Measurements from ENCODE around the gene EPHB1. TPM values are rescaled to one million over a fixed set of nuclear protein-coding genes. Genes with fewer than 3 reads are reported as not detected.
"Not testable (repeated sequence)": the region's sequence is repeated elsewhere in the genome, so short reads cannot be mapped to it uniquely, and the experiment has no call there.

EPHB1 gene
- total RNA-seq, 1 donor from 2014 or later = 1.8 TPM

DNA sequence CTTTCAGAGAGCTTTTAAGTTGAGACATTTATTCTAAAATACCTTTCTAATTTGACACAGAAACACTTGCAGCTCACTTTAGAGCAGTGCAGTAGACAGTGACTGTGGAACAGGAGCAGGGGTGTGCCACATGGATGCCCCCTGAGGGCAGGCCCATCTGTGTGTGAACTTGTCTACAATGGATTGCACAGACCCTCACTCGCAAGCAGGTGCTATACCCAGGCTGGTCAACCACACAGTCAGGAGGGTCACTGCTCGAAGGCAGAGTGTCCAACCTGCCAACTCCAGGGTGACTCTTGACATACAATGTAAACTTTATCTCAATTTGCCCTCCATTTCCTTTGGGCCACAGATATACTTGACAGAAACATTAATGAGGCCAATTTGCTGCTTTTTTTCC is 437.2 kb downstream of the EPHB1 start:
- Mint-ChIP-seq H3K4me1 (ENCODE audit: low read depth) (peaks cover 3% of the 10 kb centered on the region), H3K36me3 (ENCODE audit: insufficient read depth) (peaks cover 4% of the 10 kb centered on the region), H3K4me3 (ENCODE audit: low read depth) (no peak overlapping the region), H3K27ac (no peak overlapping the region), H3K9me3 (ENCODE audit: low read depth) (peaks cover 5% of the 10 kb centered on the region), H3K27me3 (no peaks in the 10 kb centered on the region)
- no peak for DNase-seq (ENCODE audit: low spot score, unreplicated experiment)
- TF ChIP-seq CTCF (IDR thresholded peaks at IDR 0.05; ENCODE audit: unreplicated experiment) = no peak

DNA sequence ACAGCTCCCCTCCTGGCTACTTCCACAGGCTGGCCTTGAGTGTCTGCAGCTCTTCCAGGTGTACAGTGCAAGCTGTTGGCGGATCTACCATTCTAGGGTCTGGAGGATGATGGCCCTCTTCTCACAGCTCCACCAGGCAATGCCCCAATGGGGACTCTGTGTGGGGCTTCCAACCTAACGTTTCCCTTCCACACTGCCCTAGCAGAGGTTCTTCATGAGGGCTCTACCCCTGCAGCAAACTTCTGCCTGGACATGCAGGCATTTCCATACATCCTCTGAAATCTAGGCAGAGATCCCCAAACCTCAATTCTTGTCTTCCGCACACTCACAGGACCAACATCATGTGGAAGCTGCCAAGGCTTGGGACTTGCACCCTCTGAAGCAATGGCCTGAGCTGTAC is 438.4 kb downstream of the EPHB1 start:
- H3K27ac Mint-ChIP-seq; DNase-seq (ENCODE audit: low spot score, unreplicated experiment); H3K9me3 Mint-ChIP-seq (ENCODE audit: low read depth); H3K4me3 Mint-ChIP-seq (ENCODE audit: low read depth); H3K4me1 Mint-ChIP-seq (ENCODE audit: low read depth); H3K36me3 Mint-ChIP-seq (ENCODE audit: insufficient read depth); H3K27me3 Mint-ChIP-seq: not testable (repeated sequence)

DNA sequence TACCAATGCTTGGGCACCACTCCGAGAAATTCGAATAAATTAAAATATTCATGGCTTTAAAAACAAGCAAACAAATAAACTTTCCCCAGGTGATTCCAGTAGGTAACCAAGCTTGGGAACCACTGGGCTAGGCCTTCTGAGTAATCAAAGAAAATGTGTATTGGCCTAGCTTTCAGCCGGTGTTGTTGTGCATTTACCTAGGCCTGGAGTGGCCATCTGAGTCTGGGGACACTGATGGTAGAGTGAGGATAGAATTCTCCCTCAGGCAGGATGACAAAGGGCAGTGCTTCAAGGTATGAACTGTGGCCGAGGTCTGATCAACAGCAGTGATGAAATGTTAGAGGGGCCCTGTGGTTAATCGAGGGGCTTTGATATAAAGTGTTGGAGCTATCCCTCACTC is 440.5 kb downstream of the EPHB1 start:
- Mint-ChIP-seq H3K9me3 (ENCODE audit: low read depth) (peaks cover 5% of the 10 kb centered on the region), H3K36me3 (ENCODE audit: insufficient read depth) (peaks cover 4% of the 10 kb centered on the region), H3K27me3 (peaks cover 9% of the 10 kb centered on the region), H3K4me3 (ENCODE audit: low read depth) (no peak overlapping the region), H3K27ac (no peak overlapping the region), H3K4me1 (ENCODE audit: low read depth) (no peaks in the 10 kb centered on the region)
- no peak for DNase-seq (ENCODE audit: low spot score, unreplicated experiment)
- no peak for TF ChIP-seq CTCF (IDR thresholded peaks at IDR 0.05; ENCODE audit: unreplicated experiment)

- TF ChIP-seq CTCF (IDR thresholded peaks at IDR 0.05; ENCODE audit: unreplicated experiment) = no peak
- no peak for DNase-seq (ENCODE audit: low spot score, unreplicated experiment)
- Mint-ChIP-seq H3K4me3 (ENCODE audit: low read depth) (no peak overlapping the region), H3K4me1 (ENCODE audit: low read depth) (no peaks in the 10 kb centered on the region), H3K27ac (no peak overlapping the region), H3K9me3 (ENCODE audit: low read depth) (peaks cover 5% of the 10 kb centered on the region), H3K27me3 (peaks cover 9% of the 10 kb centered on the region), H3K36me3 (ENCODE audit: insufficient read depth) (peaks cover 4% of the 10 kb centered on the region)
Measured at GRCh38 chr3:135237371-135238143, 442.5 kb downstream of the EPHB1 start.

DNA sequence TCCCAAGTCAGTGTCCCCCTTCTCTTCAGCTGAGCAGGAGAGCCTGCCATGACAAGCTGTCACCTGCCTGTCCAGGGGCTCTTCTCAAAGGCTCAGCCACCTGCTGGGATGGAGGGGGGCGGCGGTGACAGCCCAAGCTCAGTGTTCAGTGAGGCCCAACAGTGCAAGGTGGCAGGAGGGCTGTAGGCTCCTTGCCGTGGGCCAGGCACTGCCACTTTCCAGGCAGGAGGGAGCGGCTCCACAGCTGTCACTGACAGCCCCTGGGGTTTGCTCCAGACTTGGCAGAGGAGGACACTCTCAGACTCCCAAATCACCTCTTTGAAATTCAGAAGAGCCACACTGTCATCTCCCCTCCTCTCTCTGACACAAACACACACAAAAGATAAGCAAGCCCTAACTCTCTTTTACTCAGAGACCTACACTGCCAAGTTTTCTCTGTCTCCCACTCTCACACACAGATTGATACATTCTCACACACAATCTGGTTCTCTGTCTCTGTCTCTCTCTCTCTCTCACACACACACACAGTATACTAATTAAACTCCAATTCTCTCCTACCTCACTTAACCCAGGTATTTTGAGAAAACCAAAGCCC is 443.3 kb downstream of the EPHB1 start:
- peaks cover 9% of the 10 kb centered on the region for H3K27me3 Mint-ChIP-seq
- H3K27ac Mint-ChIP-seq = no peak overlapping the region
- no peak for DNase-seq (ENCODE audit: low spot score, unreplicated experiment)
- no peak for TF ChIP-seq CTCF (IDR thresholded peaks at IDR 0.05; ENCODE audit: unreplicated experiment)
- peaks cover 4% of the 10 kb centered on the region for H3K36me3 Mint-ChIP-seq (ENCODE audit: insufficient read depth)
- no peak overlapping the region for H3K4me3 Mint-ChIP-seq (ENCODE audit: low read depth)
- H3K9me3 Mint-ChIP-seq (ENCODE audit: low read depth) = peaks cover 5% of the 10 kb centered on the region
- no peaks in the 10 kb centered on the region for H3K4me1 Mint-ChIP-seq (ENCODE audit: low read depth)
